H7 (cell line): ENCODE measurements around the gene NDRG4. TPM values are rescaled to one million over a fixed set of nuclear protein-coding genes. Genes with fewer than 3 reads are reported as not detected.

Experiments used
- DNase-seq: peaks from one replicate; pipeline ENCODE4 v3.0.0; 2012
- H3K27me3 ChIP-seq: 2 replicates; pipeline ENCODE4 v1.6.0; 2011; ENCODE audit warnings: mild to moderate bottlenecking, low read length; ENCODE audit not compliant: control insufficient read depth, insufficient read depth
- H3K36me3 ChIP-seq: replicated peaks from 2 replicates; pipeline ENCODE4 v1.5.1; 2011; ENCODE audit warnings: low read length; ENCODE audit not compliant: control insufficient read depth, insufficient read depth
- H3K4me3 ChIP-seq: 2 replicates; pipeline ENCODE4 v1.5.1; 2011; ENCODE audit warnings: low read depth, mild to moderate bottlenecking, control low read depth, low read length, moderate library complexity; ENCODE audit not compliant: insufficient read depth
- total RNA-seq: library from RNA; depleted of rRNA; stranded (reverse); fragments of >200 nt; shearing (Covaris generic); gene quantifications from 2 replicates; pipeline ENCODE4 v1.2.3, GENCODE V29; 2014

Gene NDRG4
- total RNA-seq, 1 experiment from 2014 or later, result 27.6 TPM

DNA sequence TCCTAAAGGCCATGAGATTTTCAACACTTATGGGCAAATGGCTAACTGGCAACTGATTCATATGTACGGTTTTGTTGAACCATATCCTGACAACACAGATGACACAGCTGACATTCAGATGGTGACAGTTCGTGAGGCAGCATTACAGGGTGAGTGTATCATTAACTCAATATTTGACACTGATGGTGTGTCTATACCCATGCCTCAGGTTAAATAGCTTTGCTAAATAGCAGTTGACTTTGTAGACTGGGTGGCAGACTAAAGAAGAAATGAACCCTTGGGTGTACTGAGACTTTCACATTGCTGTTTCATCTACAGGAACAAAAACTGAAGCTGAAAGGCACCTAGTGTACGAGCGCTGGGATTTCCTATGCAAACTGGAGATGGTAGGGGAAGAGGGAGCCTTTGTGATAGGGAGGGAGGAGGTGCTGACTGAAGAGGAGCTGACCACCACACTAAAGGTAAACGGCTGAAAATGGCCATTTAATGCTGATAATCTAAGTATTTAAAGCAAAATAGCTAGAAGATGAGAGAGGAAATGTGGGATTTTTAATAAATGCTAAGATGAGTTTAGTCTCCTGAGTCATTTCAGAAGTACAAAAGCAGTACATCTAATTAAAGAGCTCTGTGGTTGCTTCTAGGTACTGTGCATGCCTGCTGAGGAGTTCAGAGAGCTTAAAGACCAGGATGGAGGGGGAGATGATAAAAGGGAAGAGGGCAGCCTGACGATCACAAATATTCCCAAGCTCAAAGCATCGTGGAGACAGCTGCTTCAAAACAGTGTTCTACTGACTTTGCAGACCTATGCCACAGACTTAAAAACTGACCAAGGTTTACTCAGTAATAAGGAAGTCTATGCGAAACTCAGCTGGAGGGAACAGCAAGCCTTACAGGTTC, 18.4 kb downstream of the NDRG4 start:
- Histone ChIP-seq H3K4me3 (no peak overlapping the region), H3K27me3 (no peaks in the 10 kb centered on the region), H3K36me3 (peaks cover 41% of the 10 kb centered on the region)
- no peak for DNase-seq

DNA sequence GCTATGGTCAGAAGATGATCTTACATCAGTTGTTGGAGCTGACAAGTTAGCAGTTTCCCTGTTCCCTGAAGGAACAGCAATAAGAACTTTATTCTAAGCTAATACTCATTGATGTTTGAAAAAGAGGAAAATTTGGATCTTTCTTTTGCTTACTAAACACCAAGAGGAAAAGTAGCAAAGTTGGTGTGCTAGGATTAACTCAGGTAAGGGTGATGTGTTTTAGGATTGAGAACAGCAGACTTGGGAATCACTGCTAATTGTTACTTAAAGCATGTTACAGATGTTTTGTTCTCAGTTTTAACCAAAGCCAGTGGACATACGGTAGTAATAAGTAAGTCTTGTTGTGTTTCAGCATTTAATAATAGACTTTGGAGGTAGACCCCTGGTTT, 19.0 kb downstream of the NDRG4 start:
- no peak overlapping the region for H3K4me3 ChIP-seq
- no peaks in the 10 kb centered on the region for H3K27me3 ChIP-seq
- peaks cover 42% of the 10 kb centered on the region for H3K36me3 ChIP-seq
- no peak for DNase-seq

DNA sequence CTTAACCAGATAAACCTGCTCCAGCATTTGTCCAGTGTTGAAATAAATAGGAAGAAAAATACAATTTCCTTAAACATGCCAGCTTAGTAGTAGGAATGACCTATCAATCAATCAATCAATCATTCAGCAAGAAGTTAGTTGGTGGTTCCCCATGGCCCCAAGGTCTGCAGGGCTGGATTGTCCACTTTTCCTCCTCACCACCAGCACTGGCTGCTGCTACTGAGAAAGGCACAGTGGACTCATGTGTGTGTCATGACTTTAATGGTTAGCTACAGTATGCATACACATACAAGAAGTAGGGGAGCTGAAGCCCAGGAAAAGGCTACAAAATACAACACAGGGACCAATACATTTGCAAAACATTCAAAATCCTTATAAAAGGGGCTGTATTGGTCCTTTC, 19.8 kb downstream of the NDRG4 start:
- Histone ChIP-seq H3K36me3 (peaks cover 45% of the 10 kb centered on the region), H3K4me3 (no peak overlapping the region), H3K27me3 (no peaks in the 10 kb centered on the region)
- DNase-seq, result no peak

DNA sequence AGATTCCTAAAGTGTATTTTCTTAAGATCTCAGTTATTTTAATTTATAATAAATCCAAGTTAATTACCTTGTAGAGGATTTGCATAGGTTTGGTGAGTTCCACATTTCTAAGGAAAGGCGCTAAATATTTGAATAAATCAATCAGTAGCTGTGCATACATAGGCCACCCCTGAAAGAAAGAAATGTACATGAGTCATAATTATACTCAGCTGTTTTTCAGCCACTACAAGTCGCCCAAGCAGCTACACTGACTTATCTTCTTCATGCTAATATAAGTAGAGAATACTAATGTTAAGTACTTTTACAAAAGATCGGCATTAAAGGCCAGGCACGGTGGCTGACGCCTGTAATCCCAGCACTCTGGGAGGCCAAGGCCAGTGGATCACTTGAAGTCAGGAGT, 30.2 kb downstream of the NDRG4 start:
- no peak for DNase-seq
- Histone ChIP-seq H3K27me3 (no peaks in the 10 kb centered on the region), H3K36me3 (peaks cover 46% of the 10 kb centered on the region), H3K4me3 (no peak overlapping the region)

DNA sequence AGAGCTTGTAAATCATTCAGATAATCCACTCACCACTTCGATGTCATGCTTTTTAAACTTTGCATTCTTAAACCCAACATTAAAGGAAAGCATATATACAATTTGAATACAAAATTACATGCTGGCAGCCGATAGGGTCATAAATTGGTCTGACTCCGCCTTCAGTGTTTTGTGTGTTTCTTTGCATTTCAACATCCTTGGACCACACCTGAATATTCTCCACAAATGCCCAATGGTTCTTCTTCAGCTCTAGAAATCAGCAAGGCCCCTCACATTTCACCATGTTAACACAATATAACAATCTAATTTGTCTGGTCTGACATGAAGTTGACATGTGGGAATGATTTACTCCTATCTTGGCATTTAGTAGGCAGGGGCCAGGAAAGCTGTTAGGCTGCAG, 32.5 kb downstream of the NDRG4 start:
- Histone ChIP-seq H3K36me3 (peaks cover 57% of the 10 kb centered on the region), H3K27me3 (no peaks in the 10 kb centered on the region), H3K4me3 (no peak overlapping the region)
- no peak for DNase-seq

DNA sequence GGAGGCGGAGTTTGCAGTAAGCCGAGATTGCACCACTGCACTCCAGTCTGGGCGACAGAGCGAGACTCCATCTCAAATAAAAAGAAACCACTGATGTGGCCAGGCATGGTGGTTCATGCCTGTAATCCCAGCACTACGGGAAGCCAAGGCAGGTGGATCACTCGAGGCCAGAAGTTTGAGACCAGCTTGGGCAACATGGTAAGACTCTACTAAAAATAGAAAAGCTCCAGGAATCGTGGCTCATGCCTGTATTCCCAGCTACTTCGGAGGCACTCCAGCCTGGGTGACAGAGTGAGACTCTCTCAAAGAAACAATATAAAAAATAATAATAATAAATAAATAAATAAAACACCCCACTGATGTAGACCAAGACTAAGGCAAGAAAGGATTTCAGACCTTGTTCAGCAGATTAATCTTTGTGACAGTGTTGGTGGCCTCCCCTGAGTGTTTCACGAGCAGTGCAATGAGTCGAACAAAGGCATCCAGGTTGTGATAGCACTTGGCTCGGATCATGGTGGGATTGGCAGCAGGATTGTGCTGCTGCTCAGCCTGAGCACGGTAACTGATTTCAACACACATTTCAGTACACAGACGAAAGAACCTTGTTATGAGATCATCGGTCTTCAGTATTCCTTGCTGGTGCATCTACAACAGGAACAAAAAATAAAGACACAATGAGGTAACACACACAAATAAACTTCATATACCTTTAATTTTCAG, 34.0 kb downstream of the NDRG4 start:
- DNase-seq, result no peak
- Histone ChIP-seq H3K27me3 (no peaks in the 10 kb centered on the region), H3K36me3 (peaks cover 62% of the 10 kb centered on the region), H3K4me3 (no peak overlapping the region)

DNA sequence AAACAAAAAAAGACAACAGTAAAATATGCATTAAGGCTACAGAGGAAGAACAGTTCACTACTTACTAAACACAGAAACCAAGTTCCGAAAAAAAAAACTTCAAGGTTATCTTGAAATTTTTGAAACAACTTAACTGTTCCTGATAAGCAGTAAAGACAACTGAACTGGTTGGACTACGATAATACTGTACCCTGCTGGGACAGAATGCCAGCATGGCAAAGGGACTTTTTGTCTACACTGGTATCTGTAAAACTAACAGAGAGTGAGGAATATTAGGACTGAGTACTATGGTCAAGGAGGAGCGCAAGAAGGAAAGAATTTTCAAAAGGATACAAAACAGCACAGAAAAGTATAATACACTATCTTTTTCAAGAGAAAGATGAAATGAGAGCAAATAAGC, 35.2 kb downstream of the NDRG4 start:
- Histone ChIP-seq H3K4me3 (no peak overlapping the region), H3K27me3 (no peaks in the 10 kb centered on the region), H3K36me3 (peaks cover 64% of the 10 kb centered on the region)
- no peak for DNase-seq

DNA sequence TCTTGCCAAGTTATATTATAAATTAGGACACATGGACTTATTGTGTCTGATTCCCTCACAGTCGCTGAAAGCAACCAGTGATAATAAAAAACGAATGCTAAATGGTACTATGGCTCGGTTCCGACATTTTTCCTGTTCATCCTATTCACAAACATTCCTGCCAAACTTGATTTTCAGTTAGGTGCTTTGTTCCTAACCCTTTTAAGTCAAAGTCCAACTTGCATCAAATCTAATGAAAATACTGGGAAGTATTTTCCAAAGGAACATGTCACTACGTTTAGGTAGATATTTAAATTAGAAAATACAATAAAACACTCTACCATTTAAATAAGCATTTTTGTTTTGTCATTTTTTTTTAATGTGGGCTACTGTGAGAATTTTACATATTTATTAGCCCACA, 36.3 kb downstream of the NDRG4 start:
- H3K36me3 ChIP-seq, result peaks cover 67% of the 10 kb centered on the region
- H3K27me3 ChIP-seq, result no peaks in the 10 kb centered on the region
- H3K4me3 ChIP-seq, result no peak overlapping the region
- no peak for DNase-seq

DNA sequence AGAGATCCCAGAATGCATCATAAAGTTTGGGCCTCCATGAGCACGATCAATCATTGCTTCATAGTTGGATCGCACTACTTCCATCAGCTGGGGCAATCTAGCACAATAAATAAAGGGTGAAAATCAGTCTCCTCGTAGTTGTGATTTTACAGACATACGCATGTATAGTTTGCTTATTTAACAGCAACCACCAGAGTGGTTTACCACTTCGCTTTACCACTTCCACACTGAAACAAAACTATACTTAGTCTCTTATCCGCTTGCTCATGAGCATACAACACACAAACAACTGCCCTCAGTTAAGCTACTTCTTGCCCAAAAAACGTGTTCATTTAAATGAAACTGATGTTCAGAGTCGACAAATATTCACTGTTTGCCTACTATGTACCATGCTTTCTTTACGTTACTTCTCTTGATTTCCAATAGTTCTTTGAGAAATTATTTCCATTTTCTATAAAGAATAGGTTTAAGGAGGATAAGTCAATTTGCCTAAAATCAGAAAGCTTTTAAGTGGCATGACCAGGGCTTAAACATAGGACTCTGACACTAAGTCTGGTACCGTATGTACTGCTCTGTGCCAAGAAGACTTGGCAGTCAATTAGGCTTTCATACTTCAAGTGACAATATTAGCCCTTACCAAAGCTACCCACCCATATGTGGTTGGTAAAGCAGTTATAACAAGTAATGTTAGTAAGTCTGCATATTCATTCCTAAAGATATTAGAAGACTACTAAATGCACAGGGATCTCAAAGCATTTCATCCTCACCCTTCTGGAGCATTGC, 37.4 kb downstream of the NDRG4 start:
- H3K4me3 ChIP-seq, result no peak overlapping the region

DNA sequence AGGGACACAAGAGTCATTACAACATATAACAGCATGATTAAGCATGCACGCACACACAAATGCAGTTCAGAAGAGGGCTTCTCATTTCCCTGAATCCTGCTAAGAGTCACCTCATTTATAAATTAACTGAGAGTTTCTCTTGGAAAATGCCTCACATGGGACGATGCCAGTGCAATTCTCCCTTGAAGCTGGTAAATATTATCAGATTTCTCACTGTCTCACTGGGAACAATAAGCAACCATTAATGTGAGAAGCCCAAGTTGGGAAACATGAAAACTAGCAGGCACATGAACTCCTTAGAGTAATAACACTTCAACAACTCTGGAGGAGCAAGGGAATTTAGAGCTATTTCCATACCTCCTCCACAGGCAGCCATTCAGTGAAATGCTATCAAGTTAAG, 41.8 kb downstream of the NDRG4 start:
- Histone ChIP-seq H3K36me3 (peaks cover 69% of the 10 kb centered on the region), H3K4me3 (no peak overlapping the region), H3K27me3 (no peaks in the 10 kb centered on the region)
- DNase-seq, result no peak

More for the DNA sequence above, 37.4 kb downstream of the NDRG4 start:
- no peak for DNase-seq
- no peaks in the 10 kb centered on the region for H3K27me3 ChIP-seq
- H3K36me3 ChIP-seq, result peaks cover 66% of the 10 kb centered on the region

DNA sequence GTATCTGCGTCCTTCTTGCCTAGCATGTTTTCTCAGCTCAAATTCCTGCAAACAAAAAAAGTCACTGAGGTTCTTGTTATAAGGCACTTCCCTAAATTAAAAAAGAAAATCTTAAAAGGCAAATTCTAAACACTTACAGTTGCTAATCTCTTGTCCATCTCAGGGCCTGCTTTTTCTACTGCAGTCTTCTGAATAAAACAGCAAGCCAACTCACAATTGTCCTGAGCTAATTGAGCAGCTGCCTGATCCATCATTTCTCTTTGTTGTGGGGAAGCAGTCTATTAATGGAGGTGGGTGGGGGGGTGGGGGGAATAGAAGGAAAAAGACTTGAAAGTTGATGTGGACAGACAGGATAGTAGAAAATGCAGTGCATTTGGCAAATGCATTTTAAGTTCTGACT, 42.3 kb downstream of the NDRG4 start:
- no peaks in the 10 kb centered on the region for H3K27me3 ChIP-seq
- no peak for DNase-seq
- peaks cover 65% of the 10 kb centered on the region for H3K36me3 ChIP-seq
- H3K4me3 ChIP-seq, result no peak overlapping the region

DNA sequence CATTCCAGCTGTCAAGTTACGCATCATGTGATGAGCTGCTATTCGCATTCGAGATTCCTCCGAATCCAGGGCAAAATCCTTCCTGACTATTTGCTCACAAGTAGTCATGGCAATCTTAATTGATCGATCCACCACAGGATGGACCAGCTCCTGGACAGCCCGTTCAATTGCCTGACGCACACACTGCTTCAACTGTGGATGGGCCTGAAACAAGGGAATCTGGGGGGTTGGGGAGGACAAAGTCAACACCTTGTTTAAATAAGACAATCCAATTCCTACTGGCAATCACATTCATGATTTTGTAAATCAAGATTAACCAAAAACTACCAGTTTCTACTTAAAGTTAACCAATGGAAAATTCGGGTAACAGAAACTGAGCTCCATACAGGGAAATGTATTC, 43.7 kb downstream of the NDRG4 start:
- H3K36me3 ChIP-seq, result peaks cover 56% of the 10 kb centered on the region
- H3K4me3 ChIP-seq, result no peak overlapping the region
- H3K27me3 ChIP-seq, result no peaks in the 10 kb centered on the region
- no peak for DNase-seq

DNA sequence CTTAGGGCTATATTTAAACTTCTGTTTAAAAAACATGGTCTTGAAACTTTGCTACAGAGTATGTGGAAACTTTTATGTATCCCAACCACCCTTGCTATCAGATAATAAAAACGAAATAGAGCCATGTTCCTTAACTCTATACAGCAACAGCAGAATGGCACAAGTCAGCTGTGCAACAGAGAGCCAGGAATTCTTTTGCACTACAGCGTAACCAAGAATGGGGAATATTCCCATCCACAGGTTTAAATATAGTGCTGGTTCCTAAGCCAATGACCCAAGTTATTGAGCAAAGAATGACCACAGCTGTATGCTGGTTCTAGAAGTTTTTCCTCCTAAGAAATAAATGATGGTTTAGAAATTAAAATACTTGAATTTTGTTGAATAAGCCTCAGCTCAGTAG, 48.4 kb downstream of the NDRG4 start:
- Histone ChIP-seq H3K36me3 (peaks cover 43% of the 10 kb centered on the region), H3K4me3 (no peak overlapping the region), H3K27me3 (no peaks in the 10 kb centered on the region)
- DNase-seq, result no peak

DNA sequence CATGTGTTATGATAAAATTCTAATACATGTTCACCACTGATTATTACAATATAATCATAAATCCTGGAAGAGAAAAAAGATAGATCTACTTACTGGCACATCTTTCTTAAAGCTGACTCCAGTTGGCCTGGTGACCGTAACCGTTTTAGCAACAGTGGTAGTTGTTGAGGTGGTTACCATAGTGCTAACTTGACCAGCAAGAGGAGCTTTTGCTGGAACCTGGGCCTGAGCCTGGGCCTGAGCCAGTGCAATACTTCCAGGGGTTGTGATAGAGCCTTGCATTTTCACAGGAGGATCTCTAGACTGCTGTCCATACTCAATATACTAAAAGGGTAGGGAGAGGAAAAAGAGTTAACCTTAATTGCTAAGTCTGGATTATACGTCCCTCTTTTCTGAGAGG, 51.6 kb downstream of the NDRG4 start:
- DNase-seq, result no peak
- H3K27me3 ChIP-seq, result no peaks in the 10 kb centered on the region
- H3K36me3 ChIP-seq, result peaks cover 33% of the 10 kb centered on the region
- H3K4me3 ChIP-seq, result no peak overlapping the region
